Endometrial microvascular endothelial cells (primary cell): ENCODE data around the gene PSORS1C1. TPM values are rescaled to one million over a fixed set of nuclear protein-coding genes. Genes with fewer than 3 reads are reported as not detected.

Experiments used
- in situ Hi-C: cut with HindIII; loops from 2 replicates; pipeline ENCODE4 v1.10.0; 2017; ENCODE audit warnings: low sequenced_read_pairs, low pct_unique_long_range_greater_than_20kb; ENCODE audit errors: inconsistent ontology term
- total RNA-seq: library from RNA; depleted of rRNA; stranded (reverse); fragments of >200 nt; gene quantifications from one replicate; pipeline ENCODE4 v1.2.3, GENCODE V29; 2015; ENCODE audit errors: inconsistent ontology term

The PSORS1C1 gene
- total RNA-seq, 1 donor from 2014 or later = 0.46 TPM

DNA sequence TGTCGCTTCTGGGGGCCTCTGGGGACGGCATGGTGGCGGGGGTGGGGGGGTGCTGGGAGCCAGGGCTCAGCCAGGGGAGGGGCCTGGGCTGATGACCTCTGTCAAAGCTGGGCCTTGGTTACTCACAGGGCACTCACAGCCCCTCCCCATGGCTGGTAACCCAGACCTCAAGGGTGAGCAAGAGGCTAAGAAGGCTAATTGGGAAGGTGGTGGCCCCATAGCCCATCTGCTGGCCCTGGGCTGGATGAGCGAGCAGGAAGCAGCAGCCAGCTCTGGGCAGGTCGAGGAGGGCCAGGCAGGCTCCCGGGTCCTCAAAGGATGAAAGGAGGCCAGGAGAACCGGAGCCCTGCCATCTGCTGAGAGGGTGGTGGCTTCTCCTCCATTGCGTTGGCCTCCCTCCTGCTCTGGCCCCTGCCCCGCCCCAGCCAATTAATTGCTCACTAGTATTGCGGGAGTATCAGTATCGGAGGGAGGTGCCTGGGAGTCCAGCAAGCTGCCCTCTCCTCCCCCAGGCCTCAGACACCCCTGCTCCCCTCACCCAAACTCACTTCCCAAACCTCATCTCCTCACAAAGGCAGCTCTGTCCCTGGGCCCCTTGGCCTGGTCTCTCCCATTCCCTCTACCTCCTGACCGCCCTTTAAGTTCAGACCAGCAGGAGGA is 6.7 kb downstream of the PSORS1C1 start:
- in situ Hi-C loops = no loop called here

DNA sequence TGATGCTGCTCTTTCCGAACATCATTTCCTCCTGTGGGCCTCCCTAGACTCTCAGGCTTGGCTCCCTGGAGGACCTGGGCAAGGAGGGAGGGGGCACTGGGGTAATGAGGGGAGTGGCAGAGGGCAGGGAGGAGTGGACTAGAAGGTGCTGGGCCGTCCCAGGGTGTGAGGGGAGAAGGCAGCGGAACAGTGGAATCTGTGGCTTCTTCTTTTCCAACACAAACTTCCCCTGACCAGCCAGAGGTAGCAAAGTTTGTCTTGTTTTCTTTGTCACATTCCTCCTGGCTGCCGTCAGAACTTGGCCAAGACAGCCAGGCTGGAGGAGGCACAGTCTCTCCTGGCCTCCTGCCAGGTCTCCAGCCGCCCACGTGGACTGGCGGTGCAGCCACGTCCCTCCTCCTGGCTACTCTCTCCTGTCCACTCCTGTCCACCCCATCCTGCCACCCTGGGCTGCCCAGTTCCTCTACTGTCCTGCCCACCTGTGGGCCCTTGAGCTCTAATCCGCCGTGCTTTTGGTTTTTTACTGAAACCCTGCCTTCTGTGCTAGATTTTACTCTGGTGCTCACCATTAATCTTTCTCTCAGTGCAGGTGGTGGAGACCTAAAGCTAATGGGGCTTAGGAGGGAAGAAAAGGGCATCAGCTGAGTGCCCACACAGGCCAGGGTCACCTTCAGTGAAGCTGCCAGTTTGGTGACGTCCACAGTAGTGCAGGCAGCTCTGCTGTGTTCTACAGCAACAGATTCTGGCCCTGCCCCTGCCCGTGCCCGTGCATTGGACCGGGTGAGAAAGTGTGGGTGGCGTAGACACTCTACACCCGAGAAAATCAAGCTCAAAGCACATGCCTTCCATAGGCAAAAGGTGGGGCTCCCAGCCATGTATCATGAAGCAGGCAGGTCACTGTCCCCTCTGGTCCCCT is 8.4 kb downstream of the PSORS1C1 start:
- in situ Hi-C loops = no loop called here

DNA sequence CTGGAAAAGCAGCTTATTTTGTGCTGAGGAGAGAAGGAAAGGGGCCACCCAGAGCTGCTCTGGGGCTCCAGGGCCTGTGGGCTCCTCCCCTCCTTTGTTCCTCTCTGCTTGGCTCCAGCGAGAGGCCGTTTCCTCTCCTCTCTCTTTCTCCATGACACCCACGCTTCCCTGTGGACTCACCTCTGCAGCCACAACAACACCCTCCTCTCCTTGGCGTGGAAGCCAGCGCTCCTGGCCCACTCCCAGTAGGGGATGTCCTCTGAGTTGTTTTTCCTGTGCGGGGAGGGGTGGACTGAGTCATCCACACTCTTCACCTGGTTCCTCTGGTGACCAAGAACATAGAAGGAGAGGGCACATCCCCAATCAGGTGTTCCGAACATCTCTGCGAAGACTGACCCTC is 10.6 kb downstream of the PSORS1C1 start:
- in situ Hi-C loops = no loop called here

DNA sequence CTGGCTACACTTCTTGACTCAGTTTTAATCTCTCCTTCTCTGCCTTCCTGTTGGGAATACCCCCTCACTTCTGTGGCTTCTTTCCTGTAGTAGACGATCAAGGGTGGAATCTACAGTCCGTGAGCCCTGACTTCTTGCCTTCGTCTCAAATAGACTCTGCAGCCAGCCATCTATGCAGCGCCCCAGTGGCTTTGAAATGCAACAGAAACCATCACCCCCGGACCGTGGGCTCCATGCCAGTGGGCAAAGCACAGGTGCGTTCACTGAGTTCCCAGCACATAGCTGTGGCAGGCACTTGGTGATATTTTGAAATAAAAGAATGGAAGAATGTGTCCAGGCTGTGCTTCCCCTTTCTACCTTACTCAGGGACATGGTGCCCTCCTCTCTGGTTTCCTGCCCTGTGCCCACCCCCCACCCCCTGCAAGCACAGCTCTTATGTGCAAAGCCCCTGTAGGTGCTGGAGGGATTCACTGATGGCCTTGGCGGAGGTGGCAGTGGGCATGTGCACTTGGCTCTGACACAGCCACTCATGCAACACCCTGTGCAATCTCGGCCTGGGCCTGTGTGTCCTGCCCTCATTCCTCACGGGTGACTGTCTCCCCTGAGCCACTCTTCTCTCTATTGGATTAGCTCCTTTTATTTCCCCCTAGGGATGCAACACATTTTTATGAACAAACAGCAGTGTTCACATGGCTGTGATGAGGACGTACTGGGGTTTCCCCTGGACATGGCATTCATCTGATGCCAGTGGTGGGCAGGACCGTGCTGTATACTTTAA is 11.2 kb downstream of the PSORS1C1 start:
- in situ Hi-C loops = no loop called here

DNA sequence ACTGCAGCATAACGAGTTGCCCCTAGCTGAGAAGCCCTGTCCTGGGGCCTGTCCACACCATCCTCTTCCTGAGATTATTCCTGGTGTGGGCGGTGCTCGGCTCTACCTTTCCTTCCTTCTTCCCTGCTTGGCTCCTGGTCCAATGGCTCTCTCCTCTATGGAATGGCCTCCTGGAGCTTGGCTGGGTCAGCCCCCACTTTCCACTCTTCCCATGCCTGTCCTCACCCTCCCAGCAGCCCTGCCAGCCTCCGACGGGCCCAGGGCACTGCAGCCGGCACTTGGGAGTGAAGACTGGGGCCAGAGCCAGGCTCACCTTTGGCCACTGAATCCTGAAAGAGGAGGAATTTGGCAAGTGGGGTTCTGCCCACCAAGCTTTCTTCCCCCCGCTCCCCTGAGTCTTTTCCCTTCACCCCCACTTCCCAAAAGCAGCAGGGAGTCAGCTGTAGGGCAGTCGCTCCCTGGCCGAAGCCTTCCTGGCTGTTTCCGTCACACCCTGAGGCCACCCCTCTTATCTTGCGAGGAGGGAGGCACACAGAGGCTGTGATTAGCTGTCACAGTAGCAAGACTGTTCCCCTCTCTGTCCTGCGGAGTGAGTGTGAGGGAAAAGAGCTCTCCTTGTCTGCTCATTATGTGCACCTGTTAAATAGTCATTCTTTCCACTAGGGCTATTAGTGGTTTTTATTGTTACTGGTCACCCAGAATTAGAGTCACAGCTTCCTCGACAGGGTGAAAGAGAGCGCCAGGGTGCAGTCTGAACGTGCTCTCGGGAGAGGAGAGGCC is 12.0 kb downstream of the PSORS1C1 start:
- in situ Hi-C loops = no loop called here

DNA sequence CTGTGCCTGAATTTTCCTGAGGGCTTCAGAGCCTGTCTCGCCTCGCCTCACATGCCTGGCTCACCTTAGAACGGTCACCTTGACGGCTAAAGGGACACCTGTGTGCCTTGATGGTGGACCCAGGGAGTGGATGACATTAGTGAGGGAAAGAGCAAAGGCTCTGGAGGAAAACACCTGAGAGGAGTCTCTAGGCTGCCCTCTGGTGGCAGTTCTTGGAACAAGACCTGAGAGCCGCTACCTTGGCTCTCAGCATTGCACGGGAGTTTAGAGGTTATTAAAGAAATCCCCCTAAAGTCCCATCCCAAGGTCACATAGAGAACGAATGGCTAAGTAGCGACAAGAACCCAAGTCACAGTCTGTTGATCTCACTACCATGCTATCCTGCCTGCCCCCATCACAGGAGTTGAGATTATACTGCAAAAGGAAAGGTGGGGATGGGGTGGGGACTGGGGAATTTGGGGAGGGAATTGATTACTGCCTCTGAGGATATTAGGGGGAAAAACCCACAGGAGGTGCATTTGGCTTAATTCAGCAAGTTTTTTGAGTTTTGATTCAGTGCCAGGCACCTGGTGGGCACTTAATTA is 13.6 kb downstream of the PSORS1C1 start:
- in situ Hi-C loops = no loop called here

DNA sequence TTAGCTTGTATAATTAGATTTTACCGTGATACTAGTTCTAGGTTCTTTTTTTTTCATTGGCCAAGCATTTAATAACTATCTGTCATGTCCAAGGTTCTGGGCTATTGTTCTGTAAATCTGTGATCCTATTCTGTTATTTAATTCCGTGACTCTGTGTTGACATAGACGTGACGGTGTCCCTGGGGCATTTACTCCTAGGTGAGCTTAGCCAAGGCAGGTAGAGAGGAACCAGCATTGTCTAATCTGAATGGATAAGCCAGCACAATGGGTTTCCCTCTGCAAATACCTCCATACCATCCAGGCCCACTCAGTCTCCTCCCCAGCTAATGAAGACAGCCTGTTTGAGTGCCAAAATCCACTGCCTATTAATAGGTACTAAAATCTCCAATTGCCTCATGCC is 14.5 kb downstream of the PSORS1C1 start:
- in situ Hi-C loops = no loop called here

DNA sequence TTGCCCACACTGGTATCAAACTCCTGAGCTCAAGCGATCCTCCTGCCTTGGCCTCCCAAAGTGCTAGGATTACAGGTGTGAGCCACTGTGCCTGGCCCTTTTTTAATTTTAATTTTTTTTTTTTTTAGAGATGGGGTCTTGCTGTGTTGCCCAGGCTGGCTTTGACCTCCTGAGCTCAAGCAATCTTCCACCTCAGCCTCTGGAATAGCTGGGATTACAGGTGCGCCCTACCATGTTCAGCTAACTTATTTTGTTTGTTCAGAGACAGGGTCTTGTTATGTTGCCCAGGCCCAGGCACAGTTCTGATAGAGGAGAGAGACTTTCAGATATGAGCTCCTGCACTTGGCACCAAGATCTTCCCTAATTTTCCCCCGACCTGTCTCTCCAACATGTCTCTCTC is 16.2 kb downstream of the PSORS1C1 start:
- in situ Hi-C loops = no loop called here

DNA sequence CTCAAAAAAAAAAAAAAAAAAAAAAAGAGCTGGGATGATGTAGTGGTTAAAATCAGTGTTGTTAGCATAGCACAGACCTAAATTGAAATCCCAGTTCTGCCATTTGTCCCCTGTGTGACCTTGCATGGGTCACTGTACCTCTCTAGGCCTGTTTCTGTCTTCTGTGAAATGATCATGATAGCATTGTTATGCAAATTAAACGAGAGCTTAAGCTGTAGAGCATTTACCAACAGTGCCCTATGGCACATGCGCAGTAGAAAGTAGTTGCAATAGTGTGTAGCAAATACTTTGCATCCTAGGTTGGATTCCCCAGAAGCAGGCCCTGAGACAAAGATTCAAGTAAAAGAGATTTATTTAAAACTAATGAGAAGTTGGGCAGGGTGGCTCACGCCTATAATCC is 17.0 kb downstream of the PSORS1C1 start:
- in situ Hi-C loops = no loop called here

DNA sequence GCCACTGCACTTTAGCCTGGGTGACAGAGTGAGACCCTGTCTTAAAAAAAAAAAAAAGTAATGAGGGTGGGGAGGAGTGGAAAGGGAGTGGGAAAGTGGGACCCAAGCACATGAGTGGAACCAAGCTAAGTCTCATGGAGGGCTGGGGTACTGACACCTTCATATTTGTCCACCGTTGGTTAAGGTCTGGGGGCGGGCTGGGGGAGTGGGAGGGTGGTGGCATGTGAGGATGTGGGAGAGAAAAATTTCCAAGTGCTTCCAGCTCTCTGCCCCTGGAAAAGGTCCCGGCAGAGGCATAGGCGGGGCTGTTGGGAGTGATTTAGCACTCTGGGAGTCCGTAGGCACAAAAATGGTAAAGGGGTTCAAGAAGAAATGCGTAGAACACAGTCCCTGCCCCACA is 18.2 kb downstream of the PSORS1C1 start:
- in situ Hi-C loops = no loop called here

DNA sequence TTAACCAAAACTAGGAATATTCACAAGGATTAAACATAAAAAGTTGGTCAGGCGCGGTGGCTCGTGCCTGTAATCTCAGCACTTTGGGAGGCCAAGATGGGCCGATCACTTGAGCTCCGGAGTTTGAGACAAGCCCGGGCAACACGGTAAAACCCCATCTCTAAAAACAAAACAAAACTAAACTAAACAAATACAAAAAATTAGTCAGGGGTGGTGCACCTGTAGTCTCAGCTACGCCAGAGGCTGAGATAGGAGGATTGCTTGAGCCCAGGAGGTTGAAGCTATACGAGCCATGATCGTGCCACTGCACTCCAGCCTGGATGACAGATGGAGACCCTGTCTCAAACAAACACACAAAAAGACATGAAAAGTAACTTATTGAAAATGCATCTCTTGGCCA is 21.1 kb downstream of the PSORS1C1 start:
- in situ Hi-C loops = no loop called here

DNA sequence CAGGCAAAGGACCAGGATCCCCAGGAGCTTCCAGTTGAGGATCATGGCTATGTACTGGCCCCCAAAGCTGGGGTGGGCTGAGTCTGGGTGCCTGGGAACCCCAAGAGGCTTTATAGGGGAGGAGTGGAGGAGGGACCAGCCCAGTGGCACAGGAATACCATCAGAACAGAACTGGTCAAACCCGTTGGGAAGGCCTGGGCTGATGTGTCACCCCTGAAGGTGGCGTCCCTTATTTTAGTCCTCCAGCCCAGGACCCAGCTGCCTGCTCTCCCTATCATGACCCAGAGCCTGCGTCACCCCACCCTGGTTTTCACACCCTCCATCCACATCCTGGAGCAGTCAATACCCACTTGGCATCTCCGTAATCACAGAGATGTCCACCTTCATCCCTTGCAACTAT is 24.4 kb downstream of the PSORS1C1 start, which contains the start of gene PSORS1C2:
Gene PSORS1C2 (minus strand): TSS at position 85 of the 400 bp plus-strand sequence. CDS start 40 bp downstream, at position 45.
- in situ Hi-C loops = no loop called here

DNA sequence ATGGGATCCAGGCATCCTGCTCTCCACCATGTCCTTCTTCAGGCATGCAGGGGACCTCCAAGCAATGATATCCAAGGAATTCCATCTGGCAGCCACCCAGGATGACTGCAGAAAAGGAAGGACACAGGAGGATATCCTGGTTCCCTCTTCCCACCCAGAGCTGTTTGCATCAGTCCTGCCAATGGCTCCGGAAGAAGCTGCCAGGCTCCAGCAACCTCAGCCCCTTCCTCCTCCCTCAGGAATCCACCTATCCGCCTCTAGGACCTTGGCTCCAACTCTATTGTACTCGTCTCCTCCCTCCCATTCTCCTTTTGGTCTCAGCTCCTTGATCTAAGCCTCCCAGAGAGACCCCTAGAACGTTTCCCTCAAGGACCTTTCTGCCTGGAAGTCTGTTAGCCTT is 25.0 kb downstream of the PSORS1C1 start:
- in situ Hi-C loops = no loop called here

DNA sequence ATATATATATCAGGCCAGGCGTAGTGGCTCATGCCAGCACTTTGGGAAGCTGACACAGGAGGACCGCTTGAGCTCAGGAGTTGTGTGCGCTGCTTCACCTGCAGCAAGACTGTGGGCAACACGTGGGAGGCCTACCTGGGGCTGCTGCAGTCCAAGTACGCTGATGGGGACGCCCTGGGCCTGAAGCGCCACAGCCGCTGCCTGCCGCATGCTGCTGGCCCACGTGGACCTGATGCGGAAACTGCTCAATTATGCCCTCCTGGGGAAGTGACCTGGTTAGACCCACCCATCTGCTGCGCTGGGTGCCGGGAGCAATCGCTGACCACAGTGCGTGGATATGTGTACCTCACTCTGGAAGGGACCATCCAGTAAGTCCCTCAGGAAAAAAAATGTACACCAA is 26.0 kb downstream of the PSORS1C1 start:
- in situ Hi-C loops = no loop called here

DNA sequence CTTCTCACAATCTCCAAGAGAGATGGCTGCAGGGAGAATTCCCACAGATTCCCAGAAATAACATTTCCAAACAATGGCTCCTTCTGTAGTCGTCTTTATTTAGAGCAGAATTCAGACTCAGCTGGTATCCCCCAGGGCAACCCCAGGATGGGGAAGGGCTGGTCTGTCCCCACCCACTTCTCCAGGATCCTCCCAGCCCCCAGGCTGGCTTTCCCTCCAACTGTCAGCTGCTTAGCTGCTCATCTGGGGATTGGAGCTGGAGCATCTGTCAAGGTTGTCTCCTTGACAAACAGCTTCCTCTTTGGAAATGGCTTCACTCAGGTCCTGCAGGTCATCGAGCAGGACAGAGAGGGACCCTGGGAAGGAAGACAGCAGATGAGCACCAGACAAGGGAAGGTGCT is 27.8 kb downstream of the PSORS1C1 start:
- in situ Hi-C loops = no loop called here

DNA sequence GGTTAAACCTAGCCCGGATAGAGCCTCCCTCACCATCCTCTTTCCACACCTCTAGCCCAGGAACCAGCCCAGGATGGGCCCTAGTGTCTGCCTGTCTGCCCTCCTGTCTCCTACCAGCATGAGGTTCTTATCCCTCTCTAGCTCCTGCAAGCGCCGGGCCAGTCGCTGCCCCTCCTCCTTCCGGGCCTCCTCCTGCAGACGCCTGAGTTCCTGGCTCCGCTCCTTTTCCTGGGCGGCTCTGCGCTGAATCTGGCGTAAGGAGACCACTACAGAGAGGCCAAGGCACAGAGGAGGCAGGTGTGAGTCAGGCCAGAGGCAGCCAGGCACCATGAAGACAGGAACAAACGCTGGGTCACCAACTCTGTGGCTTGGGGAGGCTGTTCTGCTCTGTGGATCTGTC is 28.5 kb downstream of the PSORS1C1 start:
- in situ Hi-C loops = no loop called here

DNA sequence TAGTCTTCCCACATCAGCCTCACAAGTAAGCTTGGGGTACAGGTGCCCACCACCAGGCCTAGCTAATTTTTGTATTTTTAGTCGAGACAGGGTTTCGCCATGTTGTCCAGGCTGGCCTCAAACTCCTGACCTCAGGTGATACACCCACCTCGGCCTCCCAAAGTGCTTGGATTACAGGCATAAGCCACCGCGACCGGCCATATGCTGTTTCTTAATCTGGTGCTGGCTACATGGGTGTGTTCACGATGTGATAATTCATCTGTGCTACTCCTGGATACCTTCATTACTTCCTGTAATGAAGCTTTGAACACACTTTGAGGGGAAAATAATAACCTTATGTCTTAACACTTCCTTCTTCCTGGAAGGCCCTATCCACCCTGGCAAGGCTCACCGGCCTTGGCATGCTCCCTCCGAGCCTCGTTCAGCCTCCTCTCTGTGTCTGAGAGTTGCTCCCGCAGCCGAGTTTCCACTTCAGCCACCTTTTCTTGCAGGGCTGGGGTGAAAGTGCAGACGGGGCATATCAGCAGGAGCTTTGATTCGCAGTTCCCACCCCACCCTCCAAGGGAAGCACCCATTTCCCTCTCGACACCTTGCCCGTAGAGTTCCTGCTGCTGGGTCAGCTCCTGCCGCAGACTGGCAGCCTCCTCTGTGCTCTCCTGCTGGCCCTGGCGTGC is 29.8 kb downstream of the PSORS1C1 start:
- in situ Hi-C loops = no loop called here

DNA sequence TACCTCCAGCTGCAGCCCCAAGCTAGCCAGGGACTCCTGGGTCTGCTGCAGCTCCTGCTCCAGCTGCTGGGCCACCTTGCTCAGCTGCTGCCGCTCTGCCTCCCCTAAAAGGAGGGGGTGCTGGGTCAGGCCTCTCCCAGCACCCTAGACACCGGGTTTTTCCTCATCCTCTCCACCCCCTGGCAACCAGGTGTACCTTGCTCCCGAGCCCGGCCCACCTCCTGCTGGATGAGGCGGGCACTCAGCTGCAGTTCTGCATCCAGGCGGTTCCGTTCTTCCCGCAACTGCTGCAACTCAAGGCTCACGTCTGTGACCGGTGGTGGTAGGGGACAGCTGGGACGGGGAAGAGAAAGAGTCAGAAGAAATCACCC is 30.4 kb downstream of the PSORS1C1 start:
- in situ Hi-C loops = no loop called here
